ENCODE measurements around the gene RBMS3. TPM values are rescaled to one million over a fixed set of nuclear protein-coding genes. Genes with fewer than 3 reads are reported as not detected.

Gene RBMS3
- total and polyA plus RNA-seq, 2 of the 8 experiments (the other 6 are each of a cell fraction or from before 2014, with no cell fraction given): 3.7 to 6.9 TPM

GRCh38 chr3:29430558-29430971, 149.7 kb downstream of the RBMS3 start:
- H2AFZ ChIP-seq (ENCODE audit: low read length): no peak overlapping the region

More at GRCh38 chr3:29430558-29430971, 149.7 kb downstream of the RBMS3 start:
- Histone ChIP-seq H3K4me2 (ENCODE audit: insufficient read depth in 1 of 2, low read depth in 2 of 2, low read length in 2 of 2) (no peak overlapping the region; a peak in 1 of 4 replicates), H3K36me3 (ENCODE audit: control insufficient read depth in 2 of 4, insufficient read depth in 4 of 4, low read length in 3 of 4) (no peaks in the 10 kb centered on the region), H3K79me2 (ENCODE audit: control insufficient read depth in 1 of 2, insufficient read depth in 2 of 2, low read length in 2 of 2) (no peaks in the 10 kb centered on the region), H2BK120ac (replicated peaks; ENCODE audit: low read depth, low read length) (no peak overlapping the region), H2BK20ac (ENCODE audit: low read length) (no peak overlapping the region), H3K27ac (ENCODE audit: low read depth, low read length) (no peak overlapping the region), H3K56ac (replicated peaks; ENCODE audit: insufficient read length, low read depth, low read length) (no peak overlapping the region), H3K9ac (replicated peaks in 1 of 4; ENCODE audit: extremely low read depth in 1 of 4, low read depth in 3 of 4, low read length in 3 of 4) (no peak overlapping the region), H2BK15ac (ENCODE audit: low read length) (no peak overlapping the region), H2BK5ac (ENCODE audit: low read depth, low read length) (no peak overlapping the region; the same call in 1 of the 2 replicates), H3K4me1 (replicated peaks in 1 of 4; ENCODE audit: control insufficient read depth in 3 of 4, insufficient read depth in 4 of 4, low read length in 3 of 4) (peaks cover 0 to 4% (median 1%) of the 10 kb centered on the region in 4 experiments; a peak in 2 of 7 replicates), H3K9me3 (ENCODE audit: insufficient read depth in 2 of 2, low read depth in 1 of 2, low read length in 1 of 2) (no peaks in the 10 kb centered on the region), H3K79me1 (ENCODE audit: low read depth, low read length) (no peaks in the 10 kb centered on the region), H3K23me2 (ENCODE audit: low read depth, low read length) (no peaks in the 10 kb centered on the region), H4K8ac (ENCODE audit: extremely low read depth, insufficient read depth, low read length) (no peak overlapping the region), H3K18ac (ENCODE audit: extremely low read depth, low read length) (no peak overlapping the region), H4K5ac (ENCODE audit: insufficient read length, low read depth, low read length) (no peak overlapping the region), H4K20me1 (replicated peaks in 1 of 2; ENCODE audit: control insufficient read depth in 1 of 2, insufficient read depth in 2 of 2, low read length in 2 of 2) (no peaks in the 10 kb centered on the region), H3K4me3 (ENCODE audit: extremely low read depth in 1 of 4, insufficient read depth in 2 of 4, low read depth in 3 of 4, low read length in 4 of 4) (no peak overlapping the region), H4K91ac (replicated peaks; ENCODE audit: insufficient read length, low read length) (no peak overlapping the region), H3K4ac (replicated peaks; ENCODE audit: insufficient read length, low read depth, low read length) (no peak overlapping the region), H2AK5ac (ENCODE audit: low read depth, low read length) (no peak overlapping the region), H3K23ac (ENCODE audit: insufficient read length) (no peak overlapping the region), H3K27me3 (replicated peaks in 1 of 4; ENCODE audit: control insufficient read depth in 3 of 4, extremely low read depth in 1 of 4, insufficient read depth in 3 of 4, low read length in 3 of 4) (peaks cover 0 to 2% (median 0%) of the 10 kb centered on the region in 4 experiments; a peak in 1 of 7 replicates), H3K14ac (ENCODE audit: insufficient read length) (no peak overlapping the region), H2BK12ac (ENCODE audit: low read depth, low read length) (no peak overlapping the region)
- TF ChIP-seq ATF2 (IDR thresholded peaks at IDR 0.05; ENCODE audit: low read length) (no peak), TEAD4 (IDR thresholded peaks at IDR 0.05; ENCODE audit: low read depth, low read length) (peak; percentile 35; the same call in 1 of the 2 replicates)
- ChIA-PET POLR2A (ENCODE audit: partially characterized antibody) (no interaction called here), CTCF (ENCODE audit: partially characterized antibody) (interaction anchor here (0.8 to 0.9 kb wide), 2 partner anchors 101 to 514 kb away, joined by 3 to 4 read pairs; no protein-coding TSS in a partner anchor)
- no peak for DNase-seq (ENCODE audit: low read depth in 1 of 2, low spot score in 2 of 2)
- FAIRE-seq: no peak
- WGBS, 2 experiments (ENCODE audit: extremely low coverage in 1 of 2, insufficient coverage in 1 of 2, insufficient read length in 1 of 2, insufficient replicate concordance in 2 of 2, low coverage in 1 of 2, low lambda C conversion rate in 2 of 2, missing lambda C conversion rate in 1 of 2): 83% methylated on average over 1 of the region's 1 CpG; no CpG with 5 or more reads in 1 of the 2 experiments
